GM12878 (cell line): Measurements from ENCODE around the gene PROZ. TPM values are rescaled to one million over a fixed set of nuclear protein-coding genes. Genes with fewer than 3 reads are reported as not detected.

Experiments used
- ATAC-seq: fragments of 200-7000 bp; cut with Tn5 transposase; 3 replicates; pipeline ENCODE4 v1.9.1; 2020; ENCODE audit warnings: mild to moderate bottlenecking, moderate library complexity
- BruUV-seq: library from RNA; stranded (reverse); fragments of 400-500 nt; replicated peaks from 2 replicates; lab custom pipeline; 2021; lab: Mats Ljungman, UMichigan
- CTCF ChIA-PET: fragments of 300-600 bp; sonication (Branson Sonifier 250); formaldehyde crosslinking; extraction: SDS; loops from one replicate; lab custom pipeline; 2021; ENCODE audit warnings: inconsistent platforms; lab: Yijun Ruan, JAX
- POLR2A ChIA-PET: fragments of 350-600 bp; formaldehyde crosslinking; extraction: SDS; loops from one replicate; lab custom pipeline; 2021; ENCODE audit warnings: inconsistent platforms; lab: Charles Lee
- RAD21 ChIA-PET: fragments of 300-600 bp; sonication (Branson Sonifier 250); formaldehyde crosslinking; loops from one replicate; lab custom pipeline; 2023; ENCODE audit warnings: antibody characterized with exemption; ENCODE audit not compliant: unreplicated experiment; lab: Charles Lee
- SMC1A ChIA-PET: fragments of 300-600 bp; sonication (Branson Sonifier 250); formaldehyde crosslinking; loops from one replicate; lab custom pipeline; 2023; ENCODE audit not compliant: unreplicated experiment, uncharacterized antibody; lab: Charles Lee
- DNase-seq: peaks from one replicate; pipeline ENCODE4 v3.0.0-alpha.2; 2011; ENCODE audit warnings: low read depth, low spot score
- FAIRE-seq: peaks from 3 replicates; lab custom pipeline; 2011; peaks lifted over from hg19 to GRCh38; lab: Jason Lieb, UNC
- H2AFZ ChIP-seq: 2 replicates; pipeline ENCODE4 v1.6.0; 2011; ENCODE audit warnings: low read depth, low read length, control low read depth; ENCODE audit not compliant: control insufficient read depth
- H3K27ac ChIP-seq: 2 replicates; pipeline ENCODE4 v1.5.1; 2011; ENCODE audit warnings: control low read depth; ENCODE audit not compliant: control insufficient read depth, insufficient read depth
- H3K27me3 ChIP-seq, 2 experiments: replicated peaks in 1 of 2; 2 replicates each; pipeline versions ENCODE4 v1.6.0 to v1.6.1; 2011; ENCODE audit warnings: low read length in 1 of 2; ENCODE audit not compliant: control insufficient read depth in 2 of 2, insufficient read depth in 2 of 2
- H3K36me3 ChIP-seq, 2 experiments: 2 replicates each; pipeline ENCODE4 v1.5.1; 2011; ENCODE audit warnings: low read length in 1 of 2; ENCODE audit not compliant: control insufficient read depth in 2 of 2, insufficient read depth in 2 of 2
- H3K4me1 ChIP-seq: 2 replicates; pipeline ENCODE4 v1.6.1; 2011; ENCODE audit warnings: mild to moderate bottlenecking, low read length, moderate library complexity, mixed read lengths; ENCODE audit not compliant: control insufficient read depth, insufficient read depth
- H3K4me2 ChIP-seq: 2 replicates; pipeline ENCODE4 v1.6.0; 2011; ENCODE audit warnings: control low read depth; ENCODE audit not compliant: control insufficient read depth, insufficient read depth
- H3K4me3 ChIP-seq: fragments of 200-600 bp; sonication (generic); 2 replicates; pipeline ENCODE4 v1.5.1; 2016
- H3K79me2 ChIP-seq: 2 replicates; pipeline ENCODE4 v1.6.0; 2011; ENCODE audit warnings: low read length; ENCODE audit not compliant: control insufficient read depth, insufficient read depth
- H3K9ac ChIP-seq: 2 replicates; pipeline ENCODE4 v1.8.0; 2011; ENCODE audit warnings: low read length, control low read depth, mixed read lengths; ENCODE audit not compliant: control insufficient read depth, insufficient read depth
- H3K9me3 ChIP-seq: replicated peaks from 3 replicates; pipeline ENCODE4 v1.5.1; 2011; ENCODE audit warnings: mild to moderate bottlenecking, low read length; ENCODE audit not compliant: control insufficient read depth, insufficient read depth
- H4K20me1 ChIP-seq: 2 replicates; pipeline ENCODE4 v1.6.0; 2011; ENCODE audit not compliant: control insufficient read depth, insufficient read depth
- ATF3 ChIP-seq: IDR thresholded peaks from 2 replicates; pipeline ENCODE4 v1.6.1; 2011; ENCODE audit warnings: low read depth, mild to moderate bottlenecking, low read length, moderate library complexity, borderline replicate concordance; ENCODE audit errors: extremely low read depth
- CREM ChIP-seq: IDR thresholded peaks from 2 replicates; pipeline ENCODE4 v1.6.1; 2014; ENCODE audit warnings: antibody characterized with exemption, low read depth
- CUX1 ChIP-seq: IDR thresholded peaks from 2 replicates; pipeline ENCODE4 v1.6.1; 2012; ENCODE audit warnings: improper control_type of control experiment, low read depth, low read length; ENCODE audit not compliant: insufficient replicate concordance
- FOXK2 ChIP-seq: fragments of 450-650 bp; IDR thresholded peaks from 2 replicates; pipeline ENCODE4 v1.6.1; 2017; ENCODE audit warnings: mild to moderate bottlenecking, moderate library complexity
- IKZF1 ChIP-seq: fragments of 450-650 bp; conservative IDR thresholded peaks from 2 replicates; pipeline ENCODE4 v1.6.1; 2017; ENCODE audit warnings: antibody characterized with exemption, mild to moderate bottlenecking
- JUNB ChIP-seq: IDR thresholded peaks from 2 replicates; pipeline ENCODE4 v1.6.1; 2016; ENCODE audit warnings: antibody characterized with exemption, mild to moderate bottlenecking
- NBN ChIP-seq: fragments of 450-650 bp; IDR thresholded peaks from 2 replicates; pipeline ENCODE4 v1.6.1; 2016
- NFXL1 ChIP-seq: fragments of 450-650 bp; IDR thresholded peaks from 2 replicates; pipeline ENCODE4 v1.6.1; 2017; ENCODE audit warnings: antibody characterized with exemption, mild to moderate bottlenecking, borderline replicate concordance
- NFYB ChIP-seq: IDR thresholded peaks from 2 replicates; pipeline ENCODE4 v1.6.1; 2011; ENCODE audit warnings: low read depth, mild to moderate bottlenecking, low read length, improper control_type of control experiment, moderate library complexity; ENCODE audit not compliant: insufficient read depth
- RELA ChIP-seq: fragments of 450-650 bp; IDR thresholded peaks from 2 replicates; pipeline ENCODE4 v1.8.0; 2014; ENCODE audit warnings: borderline replicate concordance; ENCODE audit not compliant: partially characterized antibody
- SPI1 ChIP-seq: IDR thresholded peaks from 2 replicates; pipeline ENCODE4 v1.6.1; 2011; ENCODE audit warnings: low read depth, mild to moderate bottlenecking, low read length, moderate library complexity, borderline replicate concordance; ENCODE audit not compliant: insufficient read depth
- SRF ChIP-seq, 2 experiments: IDR thresholded peaks; 2 replicates each; pipeline ENCODE4 v1.6.1; 2011; ENCODE audit warnings: low read depth in 2 of 2, low read length in 2 of 2, mild to moderate bottlenecking in 1 of 2, moderate library complexity in 1 of 2
- TAF1 ChIP-seq: IDR thresholded peaks from 2 replicates; pipeline ENCODE4 v1.6.1; 2011; ENCODE audit warnings: mild to moderate bottlenecking, low read depth, low read length, borderline replicate concordance
- ZBTB40 ChIP-seq: fragments of 450-650 bp; IDR thresholded peaks from 2 replicates; pipeline ENCODE4 v1.6.1; 2016; ENCODE audit warnings: mild to moderate bottlenecking, moderate library complexity, borderline replicate concordance
- WGBS: methylation state at CpG from one replicate; pipeline ENCODE4 v1.1.6; 2016; ENCODE audit warnings: low lambda C conversion rate; ENCODE audit not compliant: insufficient replicate concordance, insufficient coverage; ENCODE audit errors: missing lambda C conversion rate; 5-methylcytosine and 5-hydroxymethylcytosine counted together
- in situ Hi-C: fragments of 300-500 bp; cut with MboI; formaldehyde crosslinking; loops from 9 replicates; pipeline ENCODE4 v1.14.3; 2018; ENCODE audit warnings: mixed read lengths
- intact Hi-C: fragments of 100-400 bp; cut with micrococcal nuclease; formaldehyde crosslinking; loops from one replicate; pipeline ENCODE4 v1.14.2; 2022; ENCODE audit not compliant: unreplicated experiment
- polyA plus RNA-seq, 11 experiments: library from polyadenylated mRNA; depleted of rRNA in 4 of 11; unstranded in 6 of 11; stranded (reverse) in 5 of 11; fragments of >200 nt; fragmentation: Nextera tagmentation in 4 of 11; fragmentation: Illumina TruSeq in 1 of 11; extraction: Ambion mirVana in 4 of 11; extraction: Trizol in 1 of 11; gene quantifications; 1 replicate in 1 of 11; 2 replicates in 10 of 11; pipeline versions ENCODE4 v1.2.1 to v1.2.3, GENCODE V29; 2011 to 2016; ENCODE audit warnings: inconsistent platforms in 2 of 11, missing spikeins in 2 of 11, low read depth in 1 of 11
- total RNA-seq, 4 experiments: library from RNA; depleted of rRNA in 3 of 4; stranded (reverse); fragments of >200 nt in 3 of 4; fragmentation: Illumina TruSeq in 1 of 4; extraction: Trizol in 1 of 4; gene quantifications; 2 replicates each; pipeline versions ENCODE4 v1.2.1 to v1.2.3, GENCODE V29; 2013 to 2021

Gene PROZ
- total and polyA plus RNA-seq, 10 of the 15 experiments (the other 5 are each of a cell fraction or from before 2014, with no cell fraction given), result 0.07 to 0.24 (median 0.21) TPM; not detected in 7

GRCh38 chr13:113141601-113141970 is 16.9 kb upstream of the PROZ start:
- WGBS, result 65% methylated on average over 16 of the region's 18 CpGs
- no peak overlapping the region for H3K4me2 ChIP-seq
- H3K4me1 ChIP-seq, result no peaks in the 10 kb centered on the region
- H3K36me3 ChIP-seq, result no peaks in the 10 kb centered on the region
- no peaks in the 10 kb centered on the region for H3K79me2 ChIP-seq
- RAD21 ChIA-PET, result no interaction called here
- no TSS peak for BruUV-seq
- in situ Hi-C loops, result no loop called here
- DNase-seq (no peak), FAIRE-seq (no peak), ATAC-seq (no peak)
- intact Hi-C loops, result no loop called here
- no peak overlapping the region for H2AFZ ChIP-seq
- H3K9me3 ChIP-seq, result no peaks in the 10 kb centered on the region; the same call in 2 of the 3 replicates
- H4K20me1 ChIP-seq, result no peaks in the 10 kb centered on the region
- no peaks in the 10 kb centered on the region; a peak in 1 of 4 replicates for H3K27me3 ChIP-seq
- CTCF ChIA-PET, result no interaction called here
- no peak overlapping the region for H3K4me3 ChIP-seq
- SMC1A ChIA-PET, result no interaction called here
- no peak overlapping the region for H3K27ac ChIP-seq
- H3K9ac ChIP-seq, result no peak overlapping the region
- POLR2A ChIA-PET, result no interaction called here
- TF ChIP-seq NBN (no peak), TAF1 (no peak), ATF3 (no peak), ZBTB40 (no peak), SPI1 (no peak), RELA (no peak), CREM (no peak), CUX1 (no peak), NFXL1 (no peak), FOXK2 (no peak), JUNB (no peak), IKZF1 (no peak), NFYB (no peak), SRF (IDR thresholded peaks at IDR 0.05; ENCODE audit: low read depth in 2 of 2, low read length in 2 of 2) (no peak)
